ENCODE data around the gene HLA-G. TPM values are rescaled to one million over a fixed set of nuclear protein-coding genes. Genes with fewer than 3 reads are reported as not detected.
"Not testable (repeated sequence)": the region's sequence is repeated elsewhere in the genome, so short reads cannot be mapped to it uniquely, and the experiment has no call there.

Gene HLA-G
- 0.65 TPM for polyA plus RNA-seq (2013, experiment 1 of 2)
- polyA plus RNA-seq (2013, experiment 2 of 2), result 1.3 TPM

- H3K4me3 ChIP-seq (ENCODE audit: low read length), result peak within 1 kb of the TSS; percentile 60
These were observed at the start of gene HLA-G for GRCh38 chr6:29827579-29828470. Gene HLA-G (plus strand): TSS chr6:29827825. CDS start chr6:29827845, 20 bp downstream.

GRCh38 chr6:29780019-29780698 is 47.5 kb upstream of the HLA-G start:
- H3K9me3 ChIP-seq (ENCODE audit: insufficient read depth, low read depth, low read length); H3K4me1 ChIP-seq (ENCODE audit: insufficient read depth, low read length); H3K9ac ChIP-seq (ENCODE audit: low read depth, low read length); H3K27ac ChIP-seq (ENCODE audit: low read depth, low read length); H3K4me3 ChIP-seq (ENCODE audit: low read length); H3K27me3 ChIP-seq (ENCODE audit: insufficient read depth, low read length); H3K36me3 ChIP-seq (ENCODE audit: insufficient read depth, low read length): not testable (repeated sequence)
- 75% methylated on average over 13 of the region's 13 CpGs for WGBS

More at GRCh38 chr6:29827579-29828470, at the start of gene HLA-G:
- Histone ChIP-seq H3K27ac (ENCODE audit: low read depth, low read length) (no peak within 1 kb of the TSS), H3K27me3 (ENCODE audit: insufficient read depth, low read length) (peaks cover 64% of the 10 kb centered on the region), H3K9ac (ENCODE audit: low read depth, low read length) (no peak within 1 kb of the TSS), H3K4me1 (ENCODE audit: insufficient read depth, low read length) (no peaks in the 10 kb centered on the region), H3K36me3 (ENCODE audit: insufficient read depth, low read length) (no peaks in the 10 kb centered on the region), H3K9me3 (ENCODE audit: insufficient read depth, low read depth, low read length) (no peaks in the 10 kb centered on the region)
- 4% methylated on average over 75 of the region's 75 CpGs for WGBS

GRCh38 chr6:29789176-29789575 is 38.4 kb upstream of the HLA-G start:
- Histone ChIP-seq H3K27me3 (ENCODE audit: insufficient read depth, low read length) (peaks cover 43% of the 10 kb centered on the region), H3K27ac (ENCODE audit: low read depth, low read length) (no peak overlapping the region), H3K4me3 (ENCODE audit: low read length) (no peak overlapping the region), H3K4me1 (ENCODE audit: insufficient read depth, low read length) (no peaks in the 10 kb centered on the region; the same call in 1 of the 2 replicates), H3K9me3 (ENCODE audit: insufficient read depth, low read depth, low read length) (peaks cover 3% of the 10 kb centered on the region; the same call in 1 of the 2 replicates), H3K36me3 (ENCODE audit: insufficient read depth, low read length) (no peaks in the 10 kb centered on the region), H3K9ac (ENCODE audit: low read depth, low read length) (no peak overlapping the region)
- 83% methylated on average over 1 of the region's 1 CpG for WGBS

DNA sequence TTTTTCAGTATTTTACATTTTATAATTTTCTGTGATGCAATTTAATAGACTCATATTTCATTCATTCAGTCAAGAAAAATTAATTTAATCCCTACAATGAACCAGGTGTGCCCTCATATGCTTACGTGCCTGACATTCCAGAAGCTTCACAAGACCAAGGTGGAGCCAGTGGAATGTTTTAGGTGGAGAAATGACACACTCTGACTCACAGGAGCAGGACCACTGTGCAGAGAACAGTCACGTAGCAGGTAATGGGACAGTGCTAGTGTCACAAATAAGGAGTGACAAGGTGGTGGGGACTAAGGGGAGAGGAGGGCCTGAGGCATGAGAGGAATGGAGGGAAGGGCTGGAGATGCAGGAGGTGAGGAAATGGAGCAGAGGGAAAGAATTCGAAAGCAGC is 37.0 kb upstream of the HLA-G start:
- no peak overlapping the region for H3K9ac ChIP-seq (ENCODE audit: low read depth, low read length)
- no peak overlapping the region for H3K27ac ChIP-seq (ENCODE audit: low read depth, low read length)
- H3K27me3 ChIP-seq (ENCODE audit: insufficient read depth, low read length), result peaks cover 55% of the 10 kb centered on the region
- 80% methylated on average over 2 of the region's 3 CpGs for WGBS
- H3K36me3 ChIP-seq (ENCODE audit: insufficient read depth, low read length), result no peaks in the 10 kb centered on the region
- H3K4me1 ChIP-seq (ENCODE audit: insufficient read depth, low read length), result no peaks in the 10 kb centered on the region; the same call in 1 of the 2 replicates
- H3K4me3 ChIP-seq (ENCODE audit: low read length), result no peak overlapping the region
- H3K9me3 ChIP-seq (ENCODE audit: insufficient read depth, low read depth, low read length), result peaks cover 3% of the 10 kb centered on the region; the same call in 1 of the 2 replicates

DNA sequence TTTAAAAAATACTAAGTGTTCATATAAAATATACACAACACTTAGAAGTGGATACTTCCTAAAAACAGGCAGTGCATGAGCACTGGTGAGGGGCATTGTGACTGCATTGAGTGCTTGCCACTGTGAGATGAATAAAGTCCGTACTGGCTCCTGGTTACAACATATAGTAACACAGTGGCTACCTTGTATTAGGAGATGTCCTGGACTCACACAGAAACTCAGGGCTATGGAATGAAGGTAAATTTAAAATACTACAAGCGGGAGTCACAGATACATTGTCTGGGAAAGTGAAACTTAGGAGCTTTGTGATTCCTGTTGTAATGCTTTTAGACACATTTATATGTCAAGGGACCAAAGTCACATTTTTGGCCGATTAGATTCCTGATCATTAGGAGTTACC is 36.5 kb upstream of the HLA-G start:
- Histone ChIP-seq H3K4me1 (ENCODE audit: insufficient read depth, low read length) (no peaks in the 10 kb centered on the region; the same call in 1 of the 2 replicates), H3K27ac (ENCODE audit: low read depth, low read length) (no peak overlapping the region), H3K9ac (ENCODE audit: low read depth, low read length) (no peak overlapping the region), H3K9me3 (ENCODE audit: insufficient read depth, low read depth, low read length) (peaks cover 3% of the 10 kb centered on the region; the same call in 1 of the 2 replicates), H3K27me3 (ENCODE audit: insufficient read depth, low read length) (peaks cover 57% of the 10 kb centered on the region), H3K4me3 (ENCODE audit: low read length) (no peak overlapping the region; the same call in 1 of the 2 replicates), H3K36me3 (ENCODE audit: insufficient read depth, low read length) (no peaks in the 10 kb centered on the region)
- WGBS, result 92% methylated on average over 3 of the region's 3 CpGs

GRCh38 chr6:29791786-29792122 is 35.9 kb upstream of the HLA-G start:
- Histone ChIP-seq H3K9ac (ENCODE audit: low read depth, low read length) (no peak overlapping the region), H3K27ac (ENCODE audit: low read depth, low read length) (no peak overlapping the region), H3K4me3 (ENCODE audit: low read length) (peak overlapping the region; percentile 77), H3K27me3 (ENCODE audit: insufficient read depth, low read length) (peaks cover 57% of the 10 kb centered on the region), H3K4me1 (ENCODE audit: insufficient read depth, low read length) (no peaks in the 10 kb centered on the region; the same call in 1 of the 2 replicates), H3K9me3 (ENCODE audit: insufficient read depth, low read depth, low read length) (peaks cover 3% of the 10 kb centered on the region; the same call in 1 of the 2 replicates), H3K36me3 (ENCODE audit: insufficient read depth, low read length) (no peaks in the 10 kb centered on the region)
- 65% methylated on average over 12 of the region's 12 CpGs for WGBS

DNA sequence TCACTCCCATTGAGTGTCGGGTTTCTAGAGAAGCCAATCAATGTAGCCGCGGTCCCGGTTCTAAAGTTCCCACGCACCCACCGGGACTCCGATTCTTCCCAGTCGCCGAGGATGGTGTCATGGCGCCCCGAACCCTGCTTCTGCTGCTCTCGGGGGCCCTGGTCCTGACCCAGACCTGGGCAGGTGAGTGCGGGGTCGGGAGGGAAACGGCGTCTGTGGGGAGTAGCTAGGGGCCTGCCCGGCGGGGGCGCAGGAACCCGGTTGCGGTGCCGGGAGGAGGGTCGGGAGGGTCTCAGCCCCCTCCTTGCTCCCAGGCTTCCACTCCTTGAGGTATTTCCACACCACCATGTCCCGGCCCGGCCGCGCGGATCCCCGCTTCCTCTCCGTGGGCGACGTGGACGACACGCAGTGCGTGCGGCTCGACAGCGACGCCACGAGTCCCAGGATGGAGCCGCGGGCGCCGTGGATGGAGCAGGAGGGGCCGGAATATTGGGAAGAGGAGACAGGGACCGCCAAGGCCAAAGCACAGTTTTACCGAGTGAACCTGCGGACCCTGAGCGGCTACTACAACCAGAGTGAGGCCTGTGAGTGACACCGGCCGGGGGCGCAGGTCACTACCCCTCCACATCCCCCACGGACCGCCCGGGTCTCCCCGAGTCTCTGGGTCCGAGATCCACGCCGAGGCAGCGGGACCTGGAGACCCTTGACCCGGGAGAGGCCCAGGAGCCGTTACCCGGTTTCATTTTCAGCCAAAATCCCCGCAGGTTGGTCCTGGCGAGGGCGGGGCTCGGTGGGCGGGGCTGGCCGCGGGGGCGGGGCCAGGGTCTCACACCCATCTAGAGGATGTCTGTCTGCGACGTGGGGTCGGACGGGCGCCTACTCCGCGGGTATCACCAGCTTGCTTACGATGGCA is 35.2 kb upstream of the HLA-G start:
- Histone ChIP-seq H3K9ac (ENCODE audit: low read depth, low read length) (no peak overlapping the region; the same call in 1 of the 2 replicates), H3K36me3 (ENCODE audit: insufficient read depth, low read length) (no peaks in the 10 kb centered on the region), H3K4me1 (ENCODE audit: insufficient read depth, low read length) (no peaks in the 10 kb centered on the region; the same call in 1 of the 2 replicates), H3K4me3 (ENCODE audit: low read length) (peak overlapping the region; percentile 77), H3K27ac (ENCODE audit: low read depth, low read length) (no peak overlapping the region), H3K27me3 (ENCODE audit: insufficient read depth, low read length) (peaks cover 57% of the 10 kb centered on the region), H3K9me3 (ENCODE audit: insufficient read depth, low read depth, low read length) (peaks cover 6% of the 10 kb centered on the region; the same call in 1 of the 2 replicates)
- 2% methylated on average over 79 of the region's 79 CpGs for WGBS

DNA sequence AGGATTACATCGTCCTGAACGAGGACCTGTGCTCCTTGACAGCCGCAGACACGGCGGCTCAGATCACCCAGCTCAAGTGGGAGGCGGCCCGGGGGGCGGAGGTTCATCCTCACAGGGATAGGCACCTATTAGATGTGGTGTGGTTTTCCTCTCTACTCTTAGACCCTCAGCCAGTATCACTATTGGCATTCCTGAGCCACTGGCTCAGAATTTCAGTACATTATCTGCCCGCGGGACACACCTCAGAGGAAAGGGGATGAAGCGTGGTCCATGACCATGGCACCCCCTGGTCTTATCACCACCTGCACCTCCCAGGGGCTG is 34.6 kb upstream of the HLA-G start:
- Histone ChIP-seq H3K27ac (ENCODE audit: low read depth, low read length) (no peak overlapping the region), H3K4me3 (ENCODE audit: low read length) (peak overlapping the region; percentile 77), H3K36me3 (ENCODE audit: insufficient read depth, low read length) (no peaks in the 10 kb centered on the region), H3K9ac (ENCODE audit: low read depth, low read length) (no peak overlapping the region), H3K9me3 (ENCODE audit: insufficient read depth, low read depth, low read length) (peaks cover 6% of the 10 kb centered on the region; the same call in 1 of the 2 replicates), H3K27me3 (ENCODE audit: insufficient read depth, low read length) (peaks cover 57% of the 10 kb centered on the region), H3K4me1 (ENCODE audit: insufficient read depth, low read length) (no peaks in the 10 kb centered on the region; the same call in 1 of the 2 replicates)
- 42% methylated on average over 11 of the region's 11 CpGs for WGBS

- Histone ChIP-seq H3K9ac (ENCODE audit: low read depth, low read length) (no peak overlapping the region), H3K4me3 (ENCODE audit: low read length) (no peak overlapping the region), H3K27me3 (ENCODE audit: insufficient read depth, low read length) (peaks cover 57% of the 10 kb centered on the region), H3K9me3 (ENCODE audit: insufficient read depth, low read depth, low read length) (0 out of 2 replicates have a peak, but pooled peaks cover 3% of the 10 kb centered on the region), H3K4me1 (ENCODE audit: insufficient read depth, low read length) (no peaks in the 10 kb centered on the region; the same call in 1 of the 2 replicates), H3K27ac (ENCODE audit: low read depth, low read length) (no peak overlapping the region), H3K36me3 (ENCODE audit: insufficient read depth, low read length) (no peaks in the 10 kb centered on the region)
- 64% methylated on average over 3 of the region's 3 CpGs for WGBS
These were observed 33.8 kb upstream of the HLA-G start for GRCh38 chr6:29793796-29794195.

- Histone ChIP-seq H3K4me3 (ENCODE audit: low read length) (no peak overlapping the region), H3K4me1 (ENCODE audit: insufficient read depth, low read length) (no peaks in the 10 kb centered on the region), H3K27ac (ENCODE audit: low read depth, low read length) (no peak overlapping the region), H3K9me3 (ENCODE audit: insufficient read depth, low read depth, low read length) (0 out of 2 replicates have a peak, but pooled peaks cover 3% of the 10 kb centered on the region), H3K9ac (ENCODE audit: low read depth, low read length) (no peak overlapping the region), H3K36me3 (ENCODE audit: insufficient read depth, low read length) (no peaks in the 10 kb centered on the region), H3K27me3 (ENCODE audit: insufficient read depth, low read length) (peaks cover 46% of the 10 kb centered on the region)
- WGBS, result 82% methylated on average over 2 of the region's 2 CpGs
These were observed 31.6 kb upstream of the HLA-G start for GRCh38 chr6:29796026-29796425.

Measured in HUES64 (cell line).